ENCODE results near the gene ACOXL.

- TF ChIP-seq POLR2AphosphoS5 (IDR thresholded peaks at IDR 0.05) (no peak), CTCF (IDR thresholded peaks at IDR 0.05) (peak; percentile 20 to 40 (median 23)), POLR2A (IDR thresholded peaks at IDR 0.05) (no peak)
These were observed 401.7 kb downstream of the ACOXL start for GRCh38 chr2:111134055-111134454.

Data from transverse colon (tissue), 4 donors.